GM12878 (cell line): Measurements from ENCODE around the gene CFAP92. TPM values are rescaled to one million over a fixed set of nuclear protein-coding genes. Genes with fewer than 3 reads are reported as not detected.

Experiments used
- CEBPB ChIP-seq, 2 experiments: fragments of 150-350 bp in 1 of 2; IDR thresholded peaks; 2 replicates each; pipeline ENCODE4 v1.6.1; 2012 to 2014; ENCODE audit warnings: low read depth in 2 of 2, low read length in 2 of 2, borderline replicate concordance in 1 of 2, inconsistent platforms in 1 of 2
- FOXK2 ChIP-seq: fragments of 450-650 bp; IDR thresholded peaks from 2 replicates; pipeline ENCODE4 v1.6.1; 2017; ENCODE audit warnings: mild to moderate bottlenecking, moderate library complexity
- IRF3 ChIP-seq: fragments of 450-650 bp; IDR thresholded peaks from 2 replicates; pipeline ENCODE4 v1.6.1; 2014; ENCODE audit warnings: mild to moderate bottlenecking
- KDM1A ChIP-seq: fragments of 200-600 bp; sonication (generic); IDR thresholded peaks from 2 replicates; pipeline ENCODE4 v1.6.1; 2016; ENCODE audit warnings: borderline replicate concordance
- MEF2B ChIP-seq: fragments of 450-650 bp; IDR thresholded peaks from 2 replicates; pipeline ENCODE4 v1.6.1; 2018; ENCODE audit warnings: mild to moderate bottlenecking, moderate library complexity; ENCODE audit not compliant: partially characterized antibody, poor library complexity, severe bottlenecking
- NRF1 ChIP-seq: conservative IDR thresholded peaks from 2 replicates; pipeline ENCODE4 v1.6.1; 2011; ENCODE audit warnings: mild to moderate bottlenecking, low read depth, low read length, improper control_type of control experiment
- SREBF1 ChIP-seq: IDR thresholded peaks from 2 replicates; pipeline ENCODE4 v1.6.1; 2012; ENCODE audit warnings: mild to moderate bottlenecking, low read length
- SUPT20H ChIP-seq: IDR thresholded peaks from 2 replicates; pipeline ENCODE4 v1.6.1; 2011; ENCODE audit warnings: low read depth, mild to moderate bottlenecking, low read length, moderate library complexity, borderline replicate concordance; ENCODE audit not compliant: control insufficient read depth
- TAF1 ChIP-seq: IDR thresholded peaks from 2 replicates; pipeline ENCODE4 v1.6.1; 2011; ENCODE audit warnings: mild to moderate bottlenecking, low read depth, low read length, borderline replicate concordance
- ZBTB40 ChIP-seq: fragments of 450-650 bp; IDR thresholded peaks from 2 replicates; pipeline ENCODE4 v1.6.1; 2016; ENCODE audit warnings: mild to moderate bottlenecking, moderate library complexity, borderline replicate concordance
- ZNF207 ChIP-seq: fragments of 450-650 bp; IDR thresholded peaks from 2 replicates; pipeline ENCODE4 v1.6.1; 2014; ENCODE audit warnings: antibody characterized with exemption, mild to moderate bottlenecking, borderline replicate concordance
- ZZZ3 ChIP-seq: IDR thresholded peaks from 2 replicates; pipeline ENCODE4 v1.6.1; 2011; ENCODE audit warnings: low read depth; ENCODE audit not compliant: control insufficient read depth, insufficient read length
- polyA plus RNA-seq, 11 experiments: library from polyadenylated mRNA; depleted of rRNA in 4 of 11; unstranded in 6 of 11; stranded (reverse) in 5 of 11; fragments of >200 nt; fragmentation: Nextera tagmentation in 4 of 11; fragmentation: Illumina TruSeq in 1 of 11; extraction: Ambion mirVana in 4 of 11; extraction: Trizol in 1 of 11; gene quantifications; 1 replicate in 1 of 11; 2 replicates in 10 of 11; pipeline versions ENCODE4 v1.2.1 to v1.2.3, GENCODE V29; 2011 to 2016; ENCODE audit warnings: inconsistent platforms in 2 of 11, missing spikeins in 2 of 11, low read depth in 1 of 11
- total RNA-seq, 4 experiments: library from RNA; depleted of rRNA in 3 of 4; stranded (reverse); fragments of >200 nt in 3 of 4; fragmentation: Illumina TruSeq in 1 of 4; extraction: Trizol in 1 of 4; gene quantifications; 2 replicates each; pipeline versions ENCODE4 v1.2.1 to v1.2.3, GENCODE V29; 2013 to 2021
- TF ChIP-seq, protein P1 (sequence below): IDR thresholded peaks from 2 replicates; pipeline ENCODE4 v1.6.1; 2012; ENCODE audit warnings: improper control_type of control experiment, low read depth, low read length; ENCODE audit not compliant: insufficient replicate concordance

The CFAP92 gene
- total and polyA plus RNA-seq, 10 of the 15 experiments (the other 5 are each of a cell fraction or from before 2014, with no cell fraction given), result 0.05 to 0.52 (median 0.14) TPM; not detected in 7

DNA sequence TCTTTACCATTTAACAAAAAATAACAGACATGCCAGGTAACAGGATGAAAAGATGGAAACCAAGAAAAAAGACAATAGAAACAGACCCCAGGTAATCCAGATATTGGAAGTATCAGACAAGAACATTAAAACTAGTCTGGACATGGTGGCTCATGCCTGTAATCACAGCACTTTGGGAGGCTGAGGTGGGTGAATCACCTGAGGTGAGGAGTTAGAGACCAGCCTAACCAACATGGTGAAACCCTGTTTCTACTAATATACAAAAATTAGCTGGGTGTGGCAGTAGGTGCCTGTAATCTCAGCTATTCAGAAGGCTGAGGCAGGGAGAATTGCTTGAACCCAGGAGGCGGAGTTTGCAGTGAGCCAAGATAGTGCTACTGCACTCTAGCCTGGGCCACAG, 73.9 kb downstream of the CFAP92 start (continued):
- TF ChIP-seq, protein P1, sequence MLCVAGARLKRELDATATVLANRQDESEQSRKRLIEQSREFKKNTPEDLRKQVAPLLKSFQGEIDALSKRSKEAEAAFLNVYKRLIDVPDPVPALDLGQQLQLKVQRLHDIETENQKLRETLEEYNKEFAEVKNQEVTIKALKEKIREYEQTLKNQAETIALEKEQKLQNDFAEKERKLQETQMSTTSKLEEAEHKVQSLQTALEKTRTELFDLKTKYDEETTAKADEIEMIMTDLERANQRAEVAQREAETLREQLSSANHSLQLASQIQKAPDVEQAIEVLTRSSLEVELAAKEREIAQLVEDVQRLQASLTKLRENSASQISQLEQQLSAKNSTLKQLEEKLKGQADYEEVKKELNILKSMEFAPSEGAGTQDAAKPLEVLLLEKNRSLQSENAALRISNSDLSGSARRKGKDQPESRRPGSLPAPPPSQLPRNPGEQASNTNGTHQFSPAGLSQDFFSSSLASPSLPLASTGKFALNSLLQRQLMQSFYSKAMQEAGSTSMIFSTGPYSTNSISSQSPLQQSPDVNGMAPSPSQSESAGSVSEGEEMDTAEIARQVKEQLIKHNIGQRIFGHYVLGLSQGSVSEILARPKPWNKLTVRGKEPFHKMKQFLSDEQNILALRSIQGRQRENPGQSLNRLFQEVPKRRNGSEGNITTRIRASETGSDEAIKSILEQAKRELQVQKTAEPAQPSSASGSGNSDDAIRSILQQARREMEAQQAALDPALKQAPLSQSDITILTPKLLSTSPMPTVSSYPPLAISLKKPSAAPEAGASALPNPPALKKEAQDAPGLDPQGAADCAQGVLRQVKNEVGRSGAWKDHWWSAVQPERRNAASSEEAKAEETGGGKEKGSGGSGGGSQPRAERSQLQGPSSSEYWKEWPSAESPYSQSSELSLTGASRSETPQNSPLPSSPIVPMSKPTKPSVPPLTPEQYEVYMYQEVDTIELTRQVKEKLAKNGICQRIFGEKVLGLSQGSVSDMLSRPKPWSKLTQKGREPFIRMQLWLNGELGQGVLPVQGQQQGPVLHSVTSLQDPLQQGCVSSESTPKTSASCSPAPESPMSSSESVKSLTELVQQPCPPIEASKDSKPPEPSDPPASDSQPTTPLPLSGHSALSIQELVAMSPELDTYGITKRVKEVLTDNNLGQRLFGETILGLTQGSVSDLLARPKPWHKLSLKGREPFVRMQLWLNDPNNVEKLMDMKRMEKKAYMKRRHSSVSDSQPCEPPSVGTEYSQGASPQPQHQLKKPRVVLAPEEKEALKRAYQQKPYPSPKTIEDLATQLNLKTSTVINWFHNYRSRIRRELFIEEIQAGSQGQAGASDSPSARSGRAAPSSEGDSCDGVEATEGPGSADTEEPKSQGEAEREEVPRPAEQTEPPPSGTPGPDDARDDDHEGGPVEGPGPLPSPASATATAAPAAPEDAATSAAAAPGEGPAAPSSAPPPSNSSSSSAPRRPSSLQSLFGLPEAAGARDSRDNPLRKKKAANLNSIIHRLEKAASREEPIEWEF, result no peak
- TF ChIP-seq IRF3 (no peak), MEF2B (no peak), TAF1 (no peak), NRF1 (no peak), KDM1A (no peak), FOXK2 (no peak), CEBPB (IDR thresholded peaks at IDR 0.05; ENCODE audit: borderline replicate concordance in 1 of 2, low read depth in 2 of 2, low read length in 2 of 2) (no peak), ZNF207 (no peak), SREBF1 (no peak), ZZZ3 (no peak), ZBTB40 (no peak), SUPT20H (no peak)
